ENCODE results near the gene GDPD4.

Gene GDPD4

GRCh38 chr11:77182542-77183430 lies 118.7 kb downstream of the GDPD4 start:
- Histone ChIP-seq H3K27me3 (ENCODE audit: control insufficient read depth, insufficient read depth, low read length) (no peaks in the 10 kb centered on the region), H3K9me3 (ENCODE audit: control insufficient read depth, insufficient read depth, low read length) (no peaks in the 10 kb centered on the region), H3K4me1 (ENCODE audit: control insufficient read depth, insufficient read depth, low read length) (no peaks in the 10 kb centered on the region), H3K9ac (ENCODE audit: low read depth, low read length) (no peak overlapping the region), H3K4me3 (ENCODE audit: low read depth, low read length) (no peak overlapping the region), H3K36me3 (ENCODE audit: control insufficient read depth, insufficient read depth, low read length) (no peaks in the 10 kb centered on the region)

- Histone ChIP-seq H3K27me3 (ENCODE audit: control insufficient read depth, insufficient read depth, low read length) (no peaks in the 10 kb centered on the region), H3K4me3 (ENCODE audit: low read depth, low read length) (no peak overlapping the region), H3K9me3 (ENCODE audit: control insufficient read depth, insufficient read depth, low read length) (no peaks in the 10 kb centered on the region), H3K9ac (ENCODE audit: low read depth, low read length) (no peak overlapping the region), H3K4me1 (ENCODE audit: control insufficient read depth, insufficient read depth, low read length) (no peaks in the 10 kb centered on the region), H3K36me3 (ENCODE audit: control insufficient read depth, insufficient read depth, low read length) (no peaks in the 10 kb centered on the region)
Measured at GRCh38 chr11:77181799-77182541, 119.5 kb downstream of the GDPD4 start.

GRCh38 chr11:77181226-77181625 lies 120.3 kb downstream of the GDPD4 start:
- no peaks in the 10 kb centered on the region for H3K36me3 ChIP-seq (ENCODE audit: control insufficient read depth, insufficient read depth, low read length)
- no peaks in the 10 kb centered on the region for H3K27me3 ChIP-seq (ENCODE audit: control insufficient read depth, insufficient read depth, low read length)
- no peak overlapping the region for H3K9ac ChIP-seq (ENCODE audit: low read depth, low read length)
- H3K4me3 ChIP-seq (ENCODE audit: low read depth, low read length) = no peak overlapping the region
- no peaks in the 10 kb centered on the region for H3K9me3 ChIP-seq (ENCODE audit: control insufficient read depth, insufficient read depth, low read length)
- no peaks in the 10 kb centered on the region for H3K4me1 ChIP-seq (ENCODE audit: control insufficient read depth, insufficient read depth, low read length)

GRCh38 chr11:77180346-77180745 lies 121.1 kb downstream of the GDPD4 start:
- H3K4me3 ChIP-seq (ENCODE audit: low read depth, low read length) = no peak overlapping the region
- no peak overlapping the region for H3K9ac ChIP-seq (ENCODE audit: low read depth, low read length)
- H3K4me1 ChIP-seq (ENCODE audit: control insufficient read depth, insufficient read depth, low read length) = no peaks in the 10 kb centered on the region
- no peaks in the 10 kb centered on the region for H3K27me3 ChIP-seq (ENCODE audit: control insufficient read depth, insufficient read depth, low read length)
- no peaks in the 10 kb centered on the region for H3K9me3 ChIP-seq (ENCODE audit: control insufficient read depth, insufficient read depth, low read length)
- H3K36me3 ChIP-seq (ENCODE audit: control insufficient read depth, insufficient read depth, low read length) = no peaks in the 10 kb centered on the region

- no peaks in the 10 kb centered on the region for H3K27me3 ChIP-seq (ENCODE audit: control insufficient read depth, insufficient read depth, low read length)
- H3K36me3 ChIP-seq (ENCODE audit: control insufficient read depth, insufficient read depth, low read length) = no peaks in the 10 kb centered on the region
- H3K4me3 ChIP-seq (ENCODE audit: low read depth, low read length) = no peak overlapping the region
Measured at GRCh38 chr11:77179681-77180080, 121.8 kb downstream of the GDPD4 start.

GRCh38 chr11:77179048-77179447 lies 122.4 kb downstream of the GDPD4 start:
- no peaks in the 10 kb centered on the region for H3K36me3 ChIP-seq (ENCODE audit: control insufficient read depth, insufficient read depth, low read length)
- peaks cover 2% of the 10 kb centered on the region for H3K4me1 ChIP-seq (ENCODE audit: control insufficient read depth, insufficient read depth, low read length)
- H3K27me3 ChIP-seq (ENCODE audit: control insufficient read depth, insufficient read depth, low read length) = no peaks in the 10 kb centered on the region
- no peaks in the 10 kb centered on the region for H3K9me3 ChIP-seq (ENCODE audit: control insufficient read depth, insufficient read depth, low read length)
- H3K4me3 ChIP-seq (ENCODE audit: low read depth, low read length) = no peak overlapping the region
- no peak overlapping the region for H3K9ac ChIP-seq (ENCODE audit: low read depth, low read length)

More at GRCh38 chr11:77179681-77180080, 121.8 kb downstream of the GDPD4 start:
- Histone ChIP-seq H3K4me1 (ENCODE audit: control insufficient read depth, insufficient read depth, low read length) (no peaks in the 10 kb centered on the region), H3K9me3 (ENCODE audit: control insufficient read depth, insufficient read depth, low read length) (no peaks in the 10 kb centered on the region), H3K9ac (ENCODE audit: low read depth, low read length) (no peak overlapping the region)

- Histone ChIP-seq H3K9ac (ENCODE audit: low read depth, low read length) (no peak overlapping the region), H3K36me3 (ENCODE audit: control insufficient read depth, insufficient read depth, low read length) (no peaks in the 10 kb centered on the region), H3K27me3 (ENCODE audit: control insufficient read depth, insufficient read depth, low read length) (no peaks in the 10 kb centered on the region), H3K4me1 (ENCODE audit: control insufficient read depth, insufficient read depth, low read length) (peaks cover 2% of the 10 kb centered on the region), H3K9me3 (ENCODE audit: control insufficient read depth, insufficient read depth, low read length) (no peaks in the 10 kb centered on the region), H3K4me3 (ENCODE audit: low read depth, low read length) (no peak overlapping the region)
Measured at GRCh38 chr11:77178150-77178549, 123.3 kb downstream of the GDPD4 start.

- H3K9me3 ChIP-seq (ENCODE audit: control insufficient read depth, insufficient read depth, low read length) = no peaks in the 10 kb centered on the region
- H3K4me3 ChIP-seq (ENCODE audit: low read depth, low read length) = no peak overlapping the region
- no peak overlapping the region for H3K9ac ChIP-seq (ENCODE audit: low read depth, low read length)
- H3K27me3 ChIP-seq (ENCODE audit: control insufficient read depth, insufficient read depth, low read length) = no peaks in the 10 kb centered on the region
- H3K36me3 ChIP-seq (ENCODE audit: control insufficient read depth, insufficient read depth, low read length) = no peaks in the 10 kb centered on the region
- H3K4me1 ChIP-seq (ENCODE audit: control insufficient read depth, insufficient read depth, low read length) = peaks cover 9% of the 10 kb centered on the region
Measured at GRCh38 chr11:77176996-77177395, 124.5 kb downstream of the GDPD4 start.

- H3K9ac ChIP-seq (ENCODE audit: low read depth, low read length) = peak overlapping the region; percentile 26
- H3K27me3 ChIP-seq (ENCODE audit: control insufficient read depth, insufficient read depth, low read length) = no peaks in the 10 kb centered on the region
- peaks cover 9% of the 10 kb centered on the region for H3K4me1 ChIP-seq (ENCODE audit: control insufficient read depth, insufficient read depth, low read length)
- no peaks in the 10 kb centered on the region for H3K9me3 ChIP-seq (ENCODE audit: control insufficient read depth, insufficient read depth, low read length)
- no peaks in the 10 kb centered on the region for H3K36me3 ChIP-seq (ENCODE audit: control insufficient read depth, insufficient read depth, low read length)
- no peak overlapping the region for H3K4me3 ChIP-seq (ENCODE audit: low read depth, low read length)
Measured at GRCh38 chr11:77175869-77176539, 125.5 kb downstream of the GDPD4 start.

GRCh38 chr11:77175021-77175842 lies 126.3 kb downstream of the GDPD4 start:
- Histone ChIP-seq H3K4me1 (ENCODE audit: control insufficient read depth, insufficient read depth, low read length) (peaks cover 11% of the 10 kb centered on the region), H3K27me3 (ENCODE audit: control insufficient read depth, insufficient read depth, low read length) (no peaks in the 10 kb centered on the region), H3K9ac (ENCODE audit: low read depth, low read length) (peak overlapping the region; percentile 26), H3K4me3 (ENCODE audit: low read depth, low read length) (no peak overlapping the region), H3K36me3 (ENCODE audit: control insufficient read depth, insufficient read depth, low read length) (no peaks in the 10 kb centered on the region), H3K9me3 (ENCODE audit: control insufficient read depth, insufficient read depth, low read length) (no peaks in the 10 kb centered on the region)

- no peaks in the 10 kb centered on the region for H3K27me3 ChIP-seq (ENCODE audit: control insufficient read depth, insufficient read depth, low read length)
- no peaks in the 10 kb centered on the region for H3K9me3 ChIP-seq (ENCODE audit: control insufficient read depth, insufficient read depth, low read length)
- H3K4me3 ChIP-seq (ENCODE audit: low read depth, low read length) = no peak overlapping the region
- H3K36me3 ChIP-seq (ENCODE audit: control insufficient read depth, insufficient read depth, low read length) = no peaks in the 10 kb centered on the region
- H3K9ac ChIP-seq (ENCODE audit: low read depth, low read length) = no peak overlapping the region
- H3K4me1 ChIP-seq (ENCODE audit: control insufficient read depth, insufficient read depth, low read length) = peaks cover 11% of the 10 kb centered on the region
Measured at GRCh38 chr11:77174559-77174958, 126.9 kb downstream of the GDPD4 start.

Data from iPS-15b (cell line).